ENCODE results near the gene OR1A2. TPM values are rescaled to one million over a fixed set of nuclear protein-coding genes. Genes with fewer than 3 reads are reported as not detected.
"Not testable (repeated sequence)": the region's sequence is repeated elsewhere in the genome, so short reads cannot be mapped to it uniquely, and the experiment has no call there.

The OR1A2 gene
- total RNA-seq, 1 experiment from 2014 or later = not detected

DNA sequence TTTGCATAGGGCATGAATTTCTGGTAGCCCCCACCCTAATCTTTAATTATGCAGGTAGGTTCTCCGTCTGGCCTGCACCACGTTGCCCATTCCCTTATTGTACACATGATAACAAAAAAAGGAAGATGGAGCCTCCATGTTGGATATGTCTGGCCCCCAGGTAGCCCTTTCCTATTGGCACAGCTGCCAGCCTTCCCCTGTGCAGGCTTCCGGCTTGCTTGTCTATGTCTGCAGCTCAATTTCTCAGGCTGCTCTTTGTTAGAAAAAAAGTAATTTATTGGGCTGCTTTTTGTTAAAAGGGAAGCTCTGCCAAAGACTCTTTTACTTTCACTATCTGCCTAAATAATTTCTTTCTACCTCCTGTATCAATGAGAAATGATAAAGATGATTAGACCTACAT lies 15.7 kb downstream of the OR1A2 start:
- intact Hi-C loops (cut with micrococcal nuclease; ENCODE audit: unreplicated experiment) = no loop called here
- H3K27ac Mint-ChIP-seq (ENCODE audit: unreplicated experiment) = no peak overlapping the region
- H3K27me3 ChIP-seq (replicated peaks; ENCODE audit: control insufficient read depth, insufficient read depth, low read length) = no peaks in the 10 kb centered on the region

DNA sequence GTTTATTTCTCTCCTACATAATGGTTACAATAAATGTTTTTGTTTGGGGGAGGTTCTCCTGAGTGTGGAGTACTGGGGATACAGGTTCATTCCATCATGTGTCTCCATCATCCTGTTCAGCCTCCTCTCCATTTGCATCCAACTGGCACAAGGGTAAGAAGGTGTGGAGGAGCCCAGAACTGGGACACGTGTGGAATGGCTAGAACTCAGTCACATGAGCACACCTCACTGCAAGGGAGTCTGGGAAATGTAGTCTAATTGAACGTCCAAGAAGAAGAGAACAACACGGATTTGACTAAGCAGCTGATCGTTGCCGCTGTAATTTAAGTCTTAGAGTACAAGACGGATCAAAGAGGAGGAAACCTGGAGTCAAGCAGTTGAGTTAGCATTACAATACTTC lies 16.3 kb downstream of the OR1A2 start:
- Mint-ChIP-seq H3K9me3 (ENCODE audit: unreplicated experiment) (no peaks in the 10 kb centered on the region), H3K27me3 (ENCODE audit: insufficient read depth, unreplicated experiment) (peaks cover 10% of the 10 kb centered on the region), H3K27ac (ENCODE audit: unreplicated experiment) (no peak overlapping the region), H3K4me3 (ENCODE audit: unreplicated experiment) (no peak overlapping the region), H3K36me3 (ENCODE audit: insufficient read depth, unreplicated experiment) (no peaks in the 10 kb centered on the region), H3K4me1 (ENCODE audit: low read depth, unreplicated experiment) (no peaks in the 10 kb centered on the region)
- CTCF ChIA-PET = no interaction called here
- Histone ChIP-seq H3K27me3 (replicated peaks; ENCODE audit: control insufficient read depth, insufficient read depth, low read length) (no peaks in the 10 kb centered on the region), H3K36me3 (ENCODE audit: control insufficient read depth, insufficient read depth, low read length) (no peaks in the 10 kb centered on the region), H3K4me3 (ENCODE audit: low read depth, low read length) (no peak overlapping the region), H3K9me3 (no peaks in the 10 kb centered on the region), H3K4me1 (no peaks in the 10 kb centered on the region)
- intact Hi-C loops (cut with micrococcal nuclease; ENCODE audit: unreplicated experiment) = no loop called here
- POLR2A ChIA-PET = no interaction called here
- DNase-seq = no peak
- no TSS peak for BruUV-seq (replicated peaks)
- TF ChIP-seq, protein P1, sequence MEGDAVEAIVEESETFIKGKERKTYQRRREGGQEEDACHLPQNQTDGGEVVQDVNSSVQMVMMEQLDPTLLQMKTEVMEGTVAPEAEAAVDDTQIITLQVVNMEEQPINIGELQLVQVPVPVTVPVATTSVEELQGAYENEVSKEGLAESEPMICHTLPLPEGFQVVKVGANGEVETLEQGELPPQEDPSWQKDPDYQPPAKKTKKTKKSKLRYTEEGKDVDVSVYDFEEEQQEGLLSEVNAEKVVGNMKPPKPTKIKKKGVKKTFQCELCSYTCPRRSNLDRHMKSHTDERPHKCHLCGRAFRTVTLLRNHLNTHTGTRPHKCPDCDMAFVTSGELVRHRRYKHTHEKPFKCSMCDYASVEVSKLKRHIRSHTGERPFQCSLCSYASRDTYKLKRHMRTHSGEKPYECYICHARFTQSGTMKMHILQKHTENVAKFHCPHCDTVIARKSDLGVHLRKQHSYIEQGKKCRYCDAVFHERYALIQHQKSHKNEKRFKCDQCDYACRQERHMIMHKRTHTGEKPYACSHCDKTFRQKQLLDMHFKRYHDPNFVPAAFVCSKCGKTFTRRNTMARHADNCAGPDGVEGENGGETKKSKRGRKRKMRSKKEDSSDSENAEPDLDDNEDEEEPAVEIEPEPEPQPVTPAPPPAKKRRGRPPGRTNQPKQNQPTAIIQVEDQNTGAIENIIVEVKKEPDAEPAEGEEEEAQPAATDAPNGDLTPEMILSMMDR (IDR thresholded peaks at IDR 0.05; ENCODE audit: insufficient read depth in 1 of 2, low read depth in 1 of 2, low read length in 1 of 2, severe bottlenecking in 1 of 2, unreplicated experiment in 1 of 2) = no peak

More for the DNA sequence above, 15.7 kb downstream of the OR1A2 start:
- H3K4me3 ChIP-seq (ENCODE audit: low read depth, low read length) = no peak overlapping the region
- Mint-ChIP-seq H3K9me3 (ENCODE audit: unreplicated experiment) (no peaks in the 10 kb centered on the region), H3K27me3 (ENCODE audit: insufficient read depth, unreplicated experiment) (peaks cover 10% of the 10 kb centered on the region), H3K4me3 (ENCODE audit: unreplicated experiment) (no peak overlapping the region), H3K4me1 (ENCODE audit: low read depth, unreplicated experiment) (no peaks in the 10 kb centered on the region), H3K36me3 (ENCODE audit: insufficient read depth, unreplicated experiment) (no peaks in the 10 kb centered on the region)
- DNase-seq = no peak
- no peaks in the 10 kb centered on the region for H3K36me3 ChIP-seq (ENCODE audit: control insufficient read depth, insufficient read depth, low read length)
- H3K4me1 ChIP-seq = no peaks in the 10 kb centered on the region
- no TSS peak for BruUV-seq (replicated peaks)
- H3K9me3 ChIP-seq = no peaks in the 10 kb centered on the region
- ChIA-PET CTCF (no interaction called here), POLR2A (no interaction called here)
- TF ChIP-seq, protein P1 (IDR thresholded peaks at IDR 0.05; ENCODE audit: insufficient read depth in 1 of 2, low read depth in 1 of 2, low read length in 1 of 2, severe bottlenecking in 1 of 2, unreplicated experiment in 1 of 2) = no peak

DNA sequence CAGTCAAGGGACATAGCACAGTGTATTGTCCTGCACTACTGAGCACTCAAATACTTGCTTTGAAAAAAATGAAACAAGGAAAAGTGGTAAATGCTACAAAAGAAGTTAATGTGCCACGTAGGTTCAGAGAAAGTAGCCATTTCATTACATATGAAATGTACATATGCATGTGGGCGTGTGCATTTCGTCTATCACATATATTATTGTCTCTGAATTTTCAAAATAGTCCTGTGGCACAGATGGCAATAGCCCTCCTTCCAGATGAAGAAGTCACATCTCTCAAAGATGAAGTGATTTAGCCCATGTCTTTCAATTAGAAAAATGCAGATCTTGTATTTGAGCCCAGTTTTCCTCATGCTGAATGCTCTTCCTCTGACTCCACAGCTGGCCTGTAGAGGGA lies 22.7 kb downstream of the OR1A2 start:
- H3K4me1 Mint-ChIP-seq (ENCODE audit: low read depth, unreplicated experiment); H3K4me3 ChIP-seq (ENCODE audit: low read depth, low read length); CTCF ChIA-PET; DNase-seq; H3K9me3 ChIP-seq; intact Hi-C loops (cut with micrococcal nuclease; ENCODE audit: unreplicated experiment); H3K36me3 ChIP-seq (ENCODE audit: control insufficient read depth, insufficient read depth, low read length); H3K27me3 ChIP-seq (replicated peaks; ENCODE audit: control insufficient read depth, insufficient read depth, low read length); H3K9me3 Mint-ChIP-seq (ENCODE audit: unreplicated experiment); H3K27me3 Mint-ChIP-seq (ENCODE audit: insufficient read depth, unreplicated experiment); BruUV-seq (replicated peaks); H3K4me3 Mint-ChIP-seq (ENCODE audit: unreplicated experiment); H3K36me3 Mint-ChIP-seq (ENCODE audit: insufficient read depth, unreplicated experiment); POLR2A ChIA-PET; H3K4me1 ChIP-seq; H3K27ac Mint-ChIP-seq (ENCODE audit: unreplicated experiment): not testable (repeated sequence)

DNA sequence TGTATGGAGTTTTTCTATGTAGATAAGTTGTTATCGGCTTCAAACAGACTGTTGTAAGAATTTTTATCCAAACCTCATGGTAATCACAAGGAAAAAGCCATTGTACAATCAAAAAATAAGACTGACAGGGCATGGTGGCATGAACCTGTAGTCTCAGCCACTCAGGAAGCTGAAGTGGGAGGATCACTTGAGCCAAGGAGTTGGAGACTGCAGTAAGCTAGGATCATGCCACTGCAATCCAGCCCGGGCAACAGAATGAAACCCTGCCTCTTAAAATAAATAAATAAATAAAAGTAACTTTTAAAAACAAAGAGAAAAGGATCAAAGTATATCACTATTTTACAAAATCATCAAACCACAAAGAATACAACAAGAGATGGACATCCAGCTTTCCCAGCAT lies 24.5 kb downstream of the OR1A2 start:
- no peak overlapping the region for H3K4me3 Mint-ChIP-seq (ENCODE audit: unreplicated experiment)
- no peaks in the 10 kb centered on the region for H3K4me1 ChIP-seq

More for the DNA sequence above, 24.5 kb downstream of the OR1A2 start:
- Histone ChIP-seq H3K36me3 (ENCODE audit: control insufficient read depth, insufficient read depth, low read length) (no peaks in the 10 kb centered on the region), H3K27me3 (replicated peaks; ENCODE audit: control insufficient read depth, insufficient read depth, low read length) (no peaks in the 10 kb centered on the region), H3K9me3 (no peaks in the 10 kb centered on the region), H3K4me3 (ENCODE audit: low read depth, low read length) (no peak overlapping the region)
- POLR2A ChIA-PET = no interaction called here
- TF ChIP-seq, protein P1 (IDR thresholded peaks at IDR 0.05; ENCODE audit: insufficient read depth in 1 of 2, low read depth in 1 of 2, low read length in 1 of 2, severe bottlenecking in 1 of 2, unreplicated experiment in 1 of 2) = no peak
- Mint-ChIP-seq H3K4me1 (ENCODE audit: low read depth, unreplicated experiment) (no peaks in the 10 kb centered on the region), H3K27me3 (ENCODE audit: insufficient read depth, unreplicated experiment) (peaks cover 10% of the 10 kb centered on the region), H3K9me3 (ENCODE audit: unreplicated experiment) (no peaks in the 10 kb centered on the region), H3K36me3 (ENCODE audit: insufficient read depth, unreplicated experiment) (no peaks in the 10 kb centered on the region), H3K27ac (ENCODE audit: unreplicated experiment) (no peak overlapping the region)
- intact Hi-C loops (cut with micrococcal nuclease; ENCODE audit: unreplicated experiment) = no loop called here
- DNase-seq = no peak
- BruUV-seq (replicated peaks) = no TSS peak
- CTCF ChIA-PET = no interaction called here
